Ishikawa (cell line): ENCODE measurements around the gene GAS7.

Source experiments
- CEBPB ChIP-seq: IDR thresholded peaks from 2 replicates; pipeline ENCODE4 v1.6.1; 2012
- EGR1 ChIP-seq: IDR thresholded peaks from 2 replicates; pipeline ENCODE4 v1.6.1; 2012
- FOXM1 ChIP-seq: IDR thresholded peaks from 2 replicates; pipeline ENCODE4 v1.6.1; 2012; ENCODE audit warnings: low read depth, borderline replicate concordance
- MAX ChIP-seq: IDR thresholded peaks from 2 replicates; pipeline ENCODE4 v1.6.1; 2012
- TAF1 ChIP-seq: IDR thresholded peaks from 2 replicates; pipeline ENCODE4 v1.6.1; 2012; ENCODE audit warnings: low read depth, mild to moderate bottlenecking
- TCF12 ChIP-seq: IDR thresholded peaks from 2 replicates; pipeline ENCODE4 v1.6.1; 2012; ENCODE audit warnings: low read depth
- YY1 ChIP-seq: IDR thresholded peaks from 2 replicates; pipeline ENCODE4 v1.6.1; 2012; ENCODE audit warnings: low read depth
- ZBTB7A ChIP-seq: IDR thresholded peaks from 2 replicates; pipeline ENCODE4 v1.6.1; 2012; ENCODE audit warnings: low read depth
- TF ChIP-seq, protein P1 (sequence below): IDR thresholded peaks from 2 replicates; pipeline ENCODE4 v1.6.1; 2012; ENCODE audit warnings: low read depth, mild to moderate bottlenecking
- TF ChIP-seq, protein P2 (sequence below): IDR thresholded peaks from 2 replicates; pipeline ENCODE4 v1.6.1; 2012

DNA sequence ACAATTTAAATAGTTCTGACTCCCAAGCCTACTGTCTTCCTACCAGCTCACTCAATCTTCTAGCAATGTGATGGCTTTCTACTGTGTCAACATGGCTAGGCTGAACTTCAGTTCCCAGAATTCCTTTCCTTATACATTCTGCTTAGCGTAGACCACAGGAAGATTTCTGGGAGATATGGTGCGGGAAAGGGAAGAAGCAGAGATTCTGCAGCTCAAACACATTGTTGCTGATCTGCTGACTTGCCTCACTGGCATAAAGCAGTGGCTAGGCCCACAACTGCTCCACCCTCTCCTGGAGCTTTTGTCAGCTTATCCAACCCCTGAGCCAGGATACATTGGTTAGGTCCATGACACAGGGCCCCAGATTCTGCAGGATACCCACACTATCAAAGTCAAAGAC is 58.8 kb downstream of the GAS7 start:
- TF ChIP-seq EGR1 (no peak), TAF1 (no peak), YY1 (no peak), MAX (no peak), TCF12 (no peak), FOXM1 (no peak), CEBPB (no peak), ZBTB7A (no peak)
- TF ChIP-seq, protein P1, sequence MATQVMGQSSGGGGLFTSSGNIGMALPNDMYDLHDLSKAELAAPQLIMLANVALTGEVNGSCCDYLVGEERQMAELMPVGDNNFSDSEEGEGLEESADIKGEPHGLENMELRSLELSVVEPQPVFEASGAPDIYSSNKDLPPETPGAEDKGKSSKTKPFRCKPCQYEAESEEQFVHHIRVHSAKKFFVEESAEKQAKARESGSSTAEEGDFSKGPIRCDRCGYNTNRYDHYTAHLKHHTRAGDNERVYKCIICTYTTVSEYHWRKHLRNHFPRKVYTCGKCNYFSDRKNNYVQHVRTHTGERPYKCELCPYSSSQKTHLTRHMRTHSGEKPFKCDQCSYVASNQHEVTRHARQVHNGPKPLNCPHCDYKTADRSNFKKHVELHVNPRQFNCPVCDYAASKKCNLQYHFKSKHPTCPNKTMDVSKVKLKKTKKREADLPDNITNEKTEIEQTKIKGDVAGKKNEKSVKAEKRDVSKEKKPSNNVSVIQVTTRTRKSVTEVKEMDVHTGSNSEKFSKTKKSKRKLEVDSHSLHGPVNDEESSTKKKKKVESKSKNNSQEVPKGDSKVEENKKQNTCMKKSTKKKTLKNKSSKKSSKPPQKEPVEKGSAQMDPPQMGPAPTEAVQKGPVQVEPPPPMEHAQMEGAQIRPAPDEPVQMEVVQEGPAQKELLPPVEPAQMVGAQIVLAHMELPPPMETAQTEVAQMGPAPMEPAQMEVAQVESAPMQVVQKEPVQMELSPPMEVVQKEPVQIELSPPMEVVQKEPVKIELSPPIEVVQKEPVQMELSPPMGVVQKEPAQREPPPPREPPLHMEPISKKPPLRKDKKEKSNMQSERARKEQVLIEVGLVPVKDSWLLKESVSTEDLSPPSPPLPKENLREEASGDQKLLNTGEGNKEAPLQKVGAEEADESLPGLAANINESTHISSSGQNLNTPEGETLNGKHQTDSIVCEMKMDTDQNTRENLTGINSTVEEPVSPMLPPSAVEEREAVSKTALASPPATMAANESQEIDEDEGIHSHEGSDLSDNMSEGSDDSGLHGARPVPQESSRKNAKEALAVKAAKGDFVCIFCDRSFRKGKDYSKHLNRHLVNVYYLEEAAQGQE = no peak
- TF ChIP-seq, protein P2, sequence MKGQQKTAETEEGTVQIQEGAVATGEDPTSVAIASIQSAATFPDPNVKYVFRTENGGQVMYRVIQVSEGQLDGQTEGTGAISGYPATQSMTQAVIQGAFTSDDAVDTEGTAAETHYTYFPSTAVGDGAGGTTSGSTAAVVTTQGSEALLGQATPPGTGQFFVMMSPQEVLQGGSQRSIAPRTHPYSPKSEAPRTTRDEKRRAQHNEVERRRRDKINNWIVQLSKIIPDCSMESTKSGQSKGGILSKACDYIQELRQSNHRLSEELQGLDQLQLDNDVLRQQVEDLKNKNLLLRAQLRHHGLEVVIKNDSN = no peak
